Right lobe of liver (tissue), 6 donors: Measurements from ENCODE around the gene TM4SF18. TPM values are rescaled to one million over a fixed set of nuclear protein-coding genes. Genes with fewer than 3 reads are reported as not detected.

Experiments used
- ATAC-seq, 4 donors: fragments of 200-7000 bp; cut with Tn5 transposase; one replicate each; pipeline ENCODE4 v1.9.1; 2020; ENCODE audit warnings: mild to moderate bottlenecking in 4 of 4, moderate library complexity in 4 of 4
- DNase-seq, 3 donors: peaks; one replicate each; pipeline ENCODE4 v3.0.0-alpha.2; 2020
- H3K27ac ChIP-seq, 3 donors: fragments of 200-600 bp; one replicate each; pipeline ENCODE4 v1.8.0; 2022
- H3K27me3 ChIP-seq, 2 donors: fragments of 200-600 bp; one replicate each; pipeline ENCODE4 v1.8.0; 2022
- H3K36me3 ChIP-seq, 4 donors: fragments of 200-600 bp; sonication (generic) in 1 of 4; one replicate each; pipeline versions ENCODE4 v1.5.1 to v1.8.0; 2017 to 2022; ENCODE audit warnings: control low read depth in 1 of 4
- H3K4me1 ChIP-seq, 4 donors: fragments of 200-600 bp; sonication (generic) in 1 of 4; one replicate each; pipeline versions ENCODE4 v1.5.1 to v1.8.0; 2017 to 2022; ENCODE audit warnings: control low read depth in 1 of 4
- H3K4me3 ChIP-seq, 3 donors: fragments of 200-600 bp; one replicate each; pipeline ENCODE4 v1.8.0; 2022
- H3K9me3 ChIP-seq, 4 donors: fragments of 200-600 bp; sonication (generic) in 1 of 4; one replicate each; pipeline versions ENCODE4 v1.5.1 to v1.8.0; 2017 to 2022; ENCODE audit warnings: control low read depth in 1 of 4
- CTCF ChIP-seq, 4 donors: fragments of 200-600 bp in 3 of 4; fragments of 450-650 bp in 1 of 4; IDR thresholded peaks; one replicate each; pipeline versions ENCODE4 v1.5.1 to v1.8.0; 2016 to 2022; ENCODE audit warnings: antibody characterized with exemption in 4 of 4, mild to moderate bottlenecking in 2 of 4
- POLR2A ChIP-seq: fragments of 450-650 bp; IDR thresholded peaks from one replicate; pipeline ENCODE4 v1.6.1; 2017; ENCODE audit warnings: antibody characterized with exemption, mild to moderate bottlenecking
- WGBS: methylation state at CpG from one replicate; pipeline ENCODE4 v1.1.6; 2018; ENCODE audit warnings: low coverage, low lambda C conversion rate; ENCODE audit not compliant: insufficient coverage; ENCODE audit errors: missing lambda C conversion rate; 5-methylcytosine and 5-hydroxymethylcytosine counted together
- intact Hi-C, 2 donors: fragments of 100-400 bp; cut with DNase I; formaldehyde crosslinking; loops; one replicate each; pipeline versions ENCODE4 v1.11.2 to v1.14.1; 2022
- total RNA-seq, 6 experiments: library from RNA; depleted of rRNA in 2 of 6; stranded (reverse); fragments of >200 nt in 2 of 6; fragmentation: NEBNext Ultra II Directional in 3 of 6; extraction: Animal tissue kit (Norgen Biotek cat#: 25700) in 3 of 6; gene quantifications; one replicate each; pipeline versions ENCODE4 v1.1.0 to v1.2.4, GENCODE V29; 2016 to 2023
- donor health status: DM: no; HTN: yes; CAD: no.
- donor health status: DM: no; HTN: no; CAD: no.
- donor health status: DM: no; HTN: no; CAD: no.
- donor health status: DM: no; HTN: yes; CAD: no.
- donor health status: DM: no; HTN: yes; CAD: no.

TM4SF18 gene
- total RNA-seq, 6 experiments from 2014 or later = 1.8 to 4.6 (median 3.1) TPM

- Histone ChIP-seq H3K27me3 (no peaks in the 10 kb centered on the region), H3K27ac (peak overlapping the region in 2 of 3 donors; percentile 60 to 62), H3K4me3 (no peak overlapping the region), H3K4me1 (peaks cover 0 to 50% (median 16%) of the 10 kb centered on the region in 4 donors), H3K36me3 (no peaks in the 10 kb centered on the region), H3K9me3 (no peaks in the 10 kb centered on the region)
- 82% methylated on average over 5 of the region's 9 CpGs for WGBS
- ATAC-seq (peak in 2 of 4 donors; percentile 9 to 13), DNase-seq (no peak)
- intact Hi-C loops = no loop called here
- no peak for TF ChIP-seq CTCF (IDR thresholded peaks at IDR 0.05)
Observed at GRCh38 chr3:149378478-149379309, 45.3 kb upstream of the TM4SF18 start.

GRCh38 chr3:149377408-149378364 lies 44.2 kb upstream of the TM4SF18 start, which contains the start of gene TM4SF1:
TSS of gene TM4SF1 (minus strand) at chr3:149377649. CDS start at chr3:149377547, 102 bp downstream.
- Histone ChIP-seq H3K9me3 (no peaks in the 10 kb centered on the region), H3K4me3 (peak within 1 kb of the TSS; percentile 26 to 49 (median 33)), H3K4me1 (peaks cover 0 to 60% (median 16%) of the 10 kb centered on the region in 4 donors), H3K36me3 (no peaks in the 10 kb centered on the region), H3K27ac (peak within 1 kb of the TSS; percentile 60 to 67 (median 62)), H3K27me3 (no peaks in the 10 kb centered on the region)
- intact Hi-C loops = no loop called here
- DNase-seq (peak in 2 of 3 donors; percentile 60 to 64), ATAC-seq (peak; percentile 71 to 87 (median 76))
- WGBS = 28% methylated on average over 7 of the region's 15 CpGs
- TF ChIP-seq CTCF (IDR thresholded peaks at IDR 0.05) (no peak), POLR2A (peak; percentile 77)

GRCh38 chr3:149376718-149377407 lies 43.4 kb upstream of the TM4SF18 start:
- intact Hi-C loops = no loop called here
- no peak for TF ChIP-seq POLR2A
- no peak for TF ChIP-seq CTCF (IDR thresholded peaks at IDR 0.05)
- Histone ChIP-seq H3K4me3 (peak overlapping the region; percentile 26 to 49 (median 33)), H3K4me1 (peaks cover 0 to 62% (median 16%) of the 10 kb centered on the region in 4 donors), H3K27ac (peak overlapping the region; percentile 60 to 67 (median 62)), H3K27me3 (no peaks in the 10 kb centered on the region), H3K36me3 (no peaks in the 10 kb centered on the region), H3K9me3 (no peaks in the 10 kb centered on the region)
- 23% methylated on average over 8 of the region's 8 CpGs for WGBS
- DNase-seq = no peak
- peak; percentile 46 to 73 (median 54) for ATAC-seq
